ENCODE results near the gene HSPB7.

GRCh38 chr1:16013908-16014258 is 4.0 kb downstream of the HSPB7 start:
- no peak for TF ChIP-seq ZNF263 (CRISPR knock-in tag; IDR thresholded peaks at IDR 0.05; ENCODE audit: low read depth)
- TF ChIP-seq USF1 (CRISPR knock-in tag; IDR thresholded peaks at IDR 0.05): no peak
- TF ChIP-seq TEAD1 (CRISPR knock-in tag; IDR thresholded peaks at IDR 0.05): no peak
- TF ChIP-seq SP1 (CRISPR knock-in tag; conservative IDR thresholded peaks at IDR 0.05): no peak
- no peak for TF ChIP-seq CREB1 (CRISPR knock-in tag; IDR thresholded peaks at IDR 0.05)
- no peak for TF ChIP-seq JUN (CRISPR knock-in tag; IDR thresholded peaks at IDR 0.05)
- TF ChIP-seq MAX (CRISPR knock-in tag; IDR thresholded peaks at IDR 0.05): no peak
- TF ChIP-seq CTCF (IDR thresholded peaks at IDR 0.05): no peak
- TF ChIP-seq GABPB1 (CRISPR knock-in tag; IDR thresholded peaks at IDR 0.05): no peak
- no peak for TF ChIP-seq CDX4 (CRISPR knock-in tag; IDR thresholded peaks at IDR 0.05; ENCODE audit: borderline replicate concordance)
- no peak for TF ChIP-seq CBFB (CRISPR knock-in tag; IDR thresholded peaks at IDR 0.05; ENCODE audit: low read depth)

All from WTC11 (cell line).